Psoas muscle (tissue), 8 donors: ENCODE measurements around the gene GLUD1. TPM values are rescaled to one million over a fixed set of nuclear protein-coding genes. Genes with fewer than 3 reads are reported as not detected.
"Not testable (repeated sequence)": the region's sequence is repeated elsewhere in the genome, so short reads cannot be mapped to it uniquely, and the experiment has no call there.

Experiments used
- ATAC-seq, 4 donors: fragments of 200-7000 bp; cut with Tn5 transposase; one replicate each; pipeline ENCODE4 v1.9.1; 2020; ENCODE audit warnings: moderate library complexity in 3 of 4, mild to moderate bottlenecking in 2 of 4
- DNase-seq, 2 donors: peaks; one replicate each; pipeline ENCODE4 v3.0.0-alpha.2; 2020
- H3K27ac ChIP-seq: fragments of 200-600 bp; one replicate; pipeline ENCODE4 v1.8.0; 2022
- H3K27me3 ChIP-seq, 3 donors: fragments of 200-600 bp in 1 of 3; one replicate each; pipeline versions ENCODE4 v1.6.1 to v1.8.0; 2013 to 2022; ENCODE audit warnings: low read length in 2 of 3, mild to moderate bottlenecking in 2 of 3, moderate library complexity in 1 of 3; ENCODE audit not compliant: insufficient read depth in 3 of 3
- H3K36me3 ChIP-seq, 2 donors: fragments of 200-600 bp in 1 of 2; one replicate each; pipeline versions ENCODE4 v1.6.1 to v1.8.0; 2013 to 2022; ENCODE audit warnings: low read depth in 1 of 2, mild to moderate bottlenecking in 1 of 2, moderate library complexity in 1 of 2; ENCODE audit not compliant: insufficient read depth in 1 of 2
- H3K4me1 ChIP-seq: fragments of 200-600 bp; one replicate; pipeline ENCODE4 v1.8.0; 2022
- H3K4me3 ChIP-seq: fragments of 200-600 bp; one replicate; pipeline ENCODE4 v1.8.0; 2022; ENCODE audit warnings: mild to moderate bottlenecking
- H3K9me3 ChIP-seq: fragments of 200-600 bp; one replicate; pipeline ENCODE4 v1.8.0; 2022
- whole genome bisulfite sequencing, 3 donors: extraction: QIAGEN DNeasy Blood & Tissue Kit; methylation state at CpG; one replicate each; pipeline versions ENCODE4 v1.1.6 to v1.1.7; 2013; 5-methylcytosine and 5-hydroxymethylcytosine counted together
- intact Hi-C, 2 donors: fragments of 100-400 bp; cut with DNase I; formaldehyde crosslinking; loops; one replicate each; pipeline versions ENCODE4 v1.11.0 to v1.14.2; 2022
- polyA plus RNA-seq, 3 donors: library from polyadenylated mRNA; stranded (reverse); fragments of 200-250 nt; gene quantifications; one replicate each; pipeline ENCODE4 v1.2.3, GENCODE V29; 2013
- total RNA-seq, 4 donors: library from RNA; stranded (reverse); fragmentation: NEBNext Ultra II Directional in 2 of 4; extraction: Animal tissue kit (Norgen Biotek cat#: 25700) in 2 of 4; gene quantifications; one replicate each; pipeline versions ENCODE4 v1.2.1 to v1.2.4, GENCODE V29; 2021 to 2023
- TF ChIP-seq, protein P1 (sequence below): fragments of 200-600 bp; IDR thresholded peaks from one replicate; pipeline ENCODE4 v1.8.0; 2022; ENCODE audit warnings: antibody characterized with exemption
- donor health status: healthy with polysubstance abuse.
- donor health status: DM: no; HTN: no; CAD: no; lungs with moderate emphysema.
- donor health status: Bipolar disorder and iron deficiency.
- donor health status: healthy.
- donor health status: DM: yes; HTN: yes; CAD: no.
- donor health status: DM: no; HTN: no; CAD: no.
- donor health status: DM: no; HTN: no; CAD: no.
- donor health status: DM: yes; HTN: yes; CAD: no.

Gene GLUD1
- total and polyA plus RNA-seq, 7 donors: 42.3 to 70.8 (median 57.0) TPM

DNA sequence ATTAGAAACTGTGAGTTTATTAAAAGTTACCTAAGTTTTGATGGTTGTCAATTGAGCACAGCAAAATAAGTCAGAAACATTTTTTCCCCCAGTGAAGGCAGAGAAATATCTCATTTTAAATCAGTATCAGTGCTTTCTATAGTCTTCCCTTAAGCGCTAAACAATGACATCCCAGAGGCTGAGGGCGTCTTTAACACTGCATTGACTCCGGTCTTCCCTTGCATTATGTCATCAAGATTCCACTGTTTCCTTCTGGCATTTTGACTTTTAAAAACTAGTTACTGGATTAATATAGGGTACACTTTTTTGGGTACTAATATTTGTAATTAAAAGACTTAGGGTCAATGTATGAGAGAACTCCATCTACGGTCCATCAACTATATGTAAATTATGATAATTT, 3.9 kb downstream of the GLUD1 start:
- DNase-seq (no peak), ATAC-seq (no peak)
- Histone ChIP-seq H3K9me3 (no peaks in the 10 kb centered on the region), H3K27ac (no peak overlapping the region), H3K4me1 (peaks cover 19% of the 10 kb centered on the region), H3K4me3 (no peak overlapping the region), H3K27me3 (no peaks in the 10 kb centered on the region), H3K36me3 (peaks cover 0 to 7% of the 10 kb centered on the region in 2 donors)
- 75 to 91% (median 77%) methylated on average over 4 of the region's 4 CpGs for WGBS, 3 donors
- intact Hi-C loops: loop anchor here (10.0 kb wide), 1 partner anchor 116 kb away; no protein-coding TSS in a partner anchor
- TF ChIP-seq, protein P1, sequence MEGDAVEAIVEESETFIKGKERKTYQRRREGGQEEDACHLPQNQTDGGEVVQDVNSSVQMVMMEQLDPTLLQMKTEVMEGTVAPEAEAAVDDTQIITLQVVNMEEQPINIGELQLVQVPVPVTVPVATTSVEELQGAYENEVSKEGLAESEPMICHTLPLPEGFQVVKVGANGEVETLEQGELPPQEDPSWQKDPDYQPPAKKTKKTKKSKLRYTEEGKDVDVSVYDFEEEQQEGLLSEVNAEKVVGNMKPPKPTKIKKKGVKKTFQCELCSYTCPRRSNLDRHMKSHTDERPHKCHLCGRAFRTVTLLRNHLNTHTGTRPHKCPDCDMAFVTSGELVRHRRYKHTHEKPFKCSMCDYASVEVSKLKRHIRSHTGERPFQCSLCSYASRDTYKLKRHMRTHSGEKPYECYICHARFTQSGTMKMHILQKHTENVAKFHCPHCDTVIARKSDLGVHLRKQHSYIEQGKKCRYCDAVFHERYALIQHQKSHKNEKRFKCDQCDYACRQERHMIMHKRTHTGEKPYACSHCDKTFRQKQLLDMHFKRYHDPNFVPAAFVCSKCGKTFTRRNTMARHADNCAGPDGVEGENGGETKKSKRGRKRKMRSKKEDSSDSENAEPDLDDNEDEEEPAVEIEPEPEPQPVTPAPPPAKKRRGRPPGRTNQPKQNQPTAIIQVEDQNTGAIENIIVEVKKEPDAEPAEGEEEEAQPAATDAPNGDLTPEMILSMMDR: no peak

DNA sequence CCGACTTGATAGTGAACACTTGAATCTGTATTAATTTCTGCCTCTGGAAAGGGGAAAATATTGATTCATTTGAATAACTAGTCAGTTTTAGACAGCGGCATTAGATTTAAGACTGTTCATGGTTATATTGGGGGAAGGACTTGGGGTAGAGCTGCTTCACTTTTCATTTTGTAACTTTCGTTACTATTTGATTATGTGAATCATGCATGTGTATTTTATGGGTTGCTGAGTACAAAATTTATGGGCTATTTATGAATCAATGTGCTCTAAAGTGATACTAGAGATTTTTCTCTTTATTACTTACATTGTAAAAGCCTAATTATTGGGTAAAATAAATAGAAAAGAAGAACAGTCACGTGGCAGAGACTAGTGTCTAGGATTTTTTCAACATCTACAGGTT, 4.9 kb downstream of the GLUD1 start:
- TF ChIP-seq, protein P1: no peak
- ATAC-seq (no peak), DNase-seq (no peak)
- H3K4me3 ChIP-seq: no peak overlapping the region
- no peaks in the 10 kb centered on the region for H3K9me3 ChIP-seq
- H3K36me3 ChIP-seq: peaks cover 0 to 7% of the 10 kb centered on the region in 2 donors
- 90 to 96% (median 95%) methylated on average over 4 of the region's 4 CpGs for WGBS, 3 donors
- H3K4me1 ChIP-seq: peaks cover 19% of the 10 kb centered on the region
- no peak overlapping the region for H3K27ac ChIP-seq
- H3K27me3 ChIP-seq: no peaks in the 10 kb centered on the region
- intact Hi-C loops: loop anchor here (10.0 kb wide), 1 partner anchor 115 kb away; no protein-coding TSS in a partner anchor

DNA sequence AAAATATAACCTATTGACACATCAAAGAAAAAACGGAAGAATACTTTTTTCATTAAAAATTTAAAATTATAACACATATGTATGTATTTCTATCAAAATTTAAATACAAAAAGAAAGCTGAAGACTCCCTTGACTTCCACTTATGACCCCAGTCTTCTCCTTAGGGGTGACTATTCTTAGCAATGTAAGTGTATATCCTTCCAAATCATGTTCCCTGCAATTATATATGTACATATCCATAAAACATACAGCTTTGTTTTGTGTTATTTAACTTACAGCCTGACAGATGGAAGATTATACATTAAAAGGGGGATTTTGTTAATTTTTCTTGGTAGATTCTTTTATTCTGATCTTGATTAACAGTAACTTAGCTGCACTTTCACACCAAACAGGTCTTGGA, 9.1 kb downstream of the GLUD1 start:
- ATAC-seq (no peak), DNase-seq (no peak)
- peaks cover 0 to 7% of the 10 kb centered on the region in 2 donors for H3K36me3 ChIP-seq
- WGBS, 3 donors: 94 to 100% (median 95%) methylated on average over 1 of the region's 1 CpG
- H3K27ac ChIP-seq: no peak overlapping the region
- TF ChIP-seq, protein P1: no peak
- H3K9me3 ChIP-seq: no peaks in the 10 kb centered on the region
- no peak overlapping the region for H3K4me3 ChIP-seq
- intact Hi-C loops: no loop called here
- H3K4me1 ChIP-seq: no peaks in the 10 kb centered on the region
- no peaks in the 10 kb centered on the region for H3K27me3 ChIP-seq

DNA sequence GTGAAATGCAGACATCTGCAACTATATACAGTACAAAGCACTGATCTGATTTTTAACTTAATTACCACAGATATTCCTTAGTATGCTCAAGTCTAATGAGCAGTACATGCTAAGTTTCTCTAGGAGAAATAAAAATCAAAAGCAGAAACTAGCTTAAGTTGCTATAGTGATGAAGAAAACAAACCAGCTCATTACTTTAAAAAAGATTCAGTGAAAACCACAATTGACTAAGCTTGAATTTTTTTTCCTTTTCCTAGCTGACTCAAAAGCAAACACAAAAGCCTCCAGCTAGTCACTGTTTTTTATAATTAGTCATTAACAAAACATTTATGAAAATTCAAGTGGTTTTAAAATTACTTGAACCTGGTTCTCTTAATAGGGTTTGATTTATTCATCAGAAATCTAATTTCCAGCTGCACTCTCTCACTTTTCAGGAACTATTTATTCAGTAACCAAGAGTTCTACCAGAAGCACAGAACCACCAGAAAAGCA, 10.3 kb downstream of the GLUD1 start:
- H3K27me3 ChIP-seq, intact Hi-C loops, H3K36me3 ChIP-seq, DNase-seq, H3K9me3 ChIP-seq, ATAC-seq, H3K4me1 ChIP-seq, H3K4me3 ChIP-seq: not testable (repeated sequence)
- H3K27ac ChIP-seq: peak overlapping the region; percentile 23

DNA sequence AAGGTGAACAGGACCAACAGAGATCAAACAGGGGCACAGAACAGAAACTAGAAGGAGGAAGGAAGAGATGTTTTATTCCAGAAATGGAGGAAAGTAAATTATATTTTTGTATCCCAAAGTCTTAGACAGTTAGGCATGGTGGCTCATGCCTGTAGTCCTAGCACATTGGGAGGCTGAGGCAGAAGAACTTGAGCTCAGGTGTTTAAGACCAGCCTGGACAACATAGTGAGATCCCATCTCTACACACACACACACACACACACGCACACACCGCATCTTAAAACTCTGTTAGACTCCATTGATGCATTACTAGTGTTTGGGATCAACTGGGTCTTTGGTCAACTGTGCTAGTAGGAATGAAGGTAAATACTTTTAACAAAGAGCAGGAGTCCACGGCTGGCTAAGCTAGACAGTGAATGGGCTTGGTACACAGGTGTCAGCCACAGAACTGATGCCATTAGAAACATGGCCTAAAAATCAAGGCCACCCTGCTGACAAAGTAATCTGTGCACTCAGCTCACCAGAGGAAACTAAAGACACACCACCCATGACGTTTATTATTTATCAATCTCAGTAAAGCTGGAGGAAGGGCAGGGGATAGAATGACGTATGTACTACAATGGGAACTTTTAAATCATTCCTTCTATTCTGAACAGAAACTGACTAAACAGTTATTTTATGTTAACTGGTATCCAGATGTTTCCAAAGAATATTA, 10.9 kb downstream of the GLUD1 start:
- H3K36me3 ChIP-seq, H3K9me3 ChIP-seq, ATAC-seq, intact Hi-C loops, H3K4me3 ChIP-seq, DNase-seq, H3K27me3 ChIP-seq, H3K4me1 ChIP-seq: not testable (repeated sequence)
- H3K27ac ChIP-seq: peak overlapping the region; percentile 23
- 63 to 65% (median 64%) methylated on average over 5 of the region's 5 CpGs for WGBS, 3 donors

DNA sequence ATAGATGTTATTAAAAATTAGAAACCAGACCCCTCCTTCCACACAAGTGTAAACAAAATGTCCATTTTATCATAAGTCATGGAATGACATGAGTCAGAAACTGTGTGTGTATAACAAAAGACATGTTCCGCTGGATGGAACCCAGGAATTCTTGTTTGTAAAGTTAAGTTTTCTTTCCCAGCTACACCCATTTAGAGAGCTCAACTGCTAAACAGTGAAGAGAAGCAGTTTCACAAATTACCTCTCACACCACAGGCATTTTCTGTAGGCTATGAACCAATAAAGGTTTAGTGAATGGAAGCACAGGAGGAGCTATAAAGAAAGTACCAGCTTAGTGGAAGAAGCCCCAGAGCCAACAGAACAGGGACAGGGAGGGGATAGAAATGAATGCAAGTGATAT, 12.4 kb downstream of the GLUD1 start:
- DNase-seq, H3K4me1 ChIP-seq, H3K27me3 ChIP-seq, H3K36me3 ChIP-seq, intact Hi-C loops, H3K27ac ChIP-seq, H3K9me3 ChIP-seq, ATAC-seq, H3K4me3 ChIP-seq: not testable (repeated sequence)
- 73 to 89% (median 83%) methylated on average over 1 of the region's 1 CpG for WGBS, 3 donors

DNA sequence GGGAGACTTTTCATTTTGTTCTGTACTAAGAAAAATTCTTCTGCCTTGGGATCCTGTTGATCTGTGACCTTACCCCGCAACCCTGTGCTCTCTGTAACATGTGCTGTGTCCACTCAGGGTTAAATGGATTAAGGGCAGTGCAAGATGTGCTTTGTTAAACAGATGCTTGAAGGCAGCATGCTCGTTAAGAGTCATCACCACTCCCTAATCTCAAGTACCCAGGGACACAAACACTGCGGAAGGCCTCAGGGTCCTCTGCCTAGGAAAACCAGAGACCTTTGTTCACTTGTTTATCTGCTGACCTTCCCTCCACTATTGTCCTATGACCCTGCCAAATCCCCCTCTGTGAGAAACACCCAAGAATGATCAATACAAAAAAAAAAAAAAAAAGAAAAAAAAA, 13.1 kb downstream of the GLUD1 start:
- H3K4me3 ChIP-seq, H3K27ac ChIP-seq, H3K9me3 ChIP-seq, H3K27me3 ChIP-seq, ATAC-seq, DNase-seq, H3K36me3 ChIP-seq, intact Hi-C loops, H3K4me1 ChIP-seq: not testable (repeated sequence)
- 78 to 95% (median 85%) methylated on average over 1 of the region's 3 CpGs for WGBS, 3 donors

DNA sequence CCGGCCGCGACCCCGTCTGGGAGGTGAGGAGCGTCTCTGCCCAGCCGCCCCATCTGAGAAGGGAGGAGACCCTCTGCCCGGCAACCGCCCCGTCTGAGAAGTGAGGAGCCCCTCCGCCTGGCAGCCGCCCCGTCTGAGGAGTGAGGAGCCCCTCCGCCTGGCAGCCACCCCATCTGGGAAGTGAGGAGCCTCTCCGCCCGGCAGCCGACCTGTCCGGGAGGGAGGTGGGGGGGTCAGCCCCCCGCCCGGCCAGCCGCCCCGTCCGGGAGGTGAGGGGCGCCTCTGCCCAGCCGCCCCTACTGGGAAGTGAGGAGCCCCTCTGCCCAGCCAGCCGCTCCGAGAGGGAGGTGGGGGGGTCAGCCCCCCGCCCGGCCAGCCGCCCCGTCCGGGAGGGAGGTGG, 14.0 kb downstream of the GLUD1 start:
- intact Hi-C loops, DNase-seq, H3K27me3 ChIP-seq, ATAC-seq, H3K36me3 ChIP-seq, H3K4me1 ChIP-seq, H3K27ac ChIP-seq, H3K4me3 ChIP-seq, H3K9me3 ChIP-seq: not testable (repeated sequence)
- whole genome bisulfite sequencing, 3 donors: 93 to 96% (median 96%) methylated on average over 8 to 28 of the region's 31 CpGs
